NCI-H510A (cell line): ENCODE results near the gene CCL16.

Source experiments
- DNase-seq: peaks from one replicate; lab custom pipeline; 2025; lab: John Stamatoyannopoulos, UW

The CCL16 gene

DNA sequence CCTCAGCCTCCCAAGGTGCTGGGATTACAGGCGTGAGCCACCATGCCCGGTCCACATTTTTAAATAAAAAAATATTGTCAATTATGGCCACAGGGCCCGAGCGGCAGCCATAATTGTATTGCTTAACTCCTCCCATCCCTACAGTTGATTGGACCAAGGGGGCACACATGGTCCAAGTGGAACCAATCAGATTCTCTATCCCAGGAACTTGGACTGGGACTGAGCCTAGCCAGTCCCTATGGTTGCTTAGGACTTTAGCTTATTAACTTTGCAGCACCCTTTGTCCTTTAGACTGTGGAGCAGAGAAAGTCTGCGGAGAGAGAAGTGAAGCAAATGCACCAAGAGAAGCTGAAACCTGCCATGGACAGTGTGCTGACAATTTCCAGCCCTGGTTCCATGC lies 45.2 kb downstream of the CCL16 start:
- DNase-seq: no peak

DNA sequence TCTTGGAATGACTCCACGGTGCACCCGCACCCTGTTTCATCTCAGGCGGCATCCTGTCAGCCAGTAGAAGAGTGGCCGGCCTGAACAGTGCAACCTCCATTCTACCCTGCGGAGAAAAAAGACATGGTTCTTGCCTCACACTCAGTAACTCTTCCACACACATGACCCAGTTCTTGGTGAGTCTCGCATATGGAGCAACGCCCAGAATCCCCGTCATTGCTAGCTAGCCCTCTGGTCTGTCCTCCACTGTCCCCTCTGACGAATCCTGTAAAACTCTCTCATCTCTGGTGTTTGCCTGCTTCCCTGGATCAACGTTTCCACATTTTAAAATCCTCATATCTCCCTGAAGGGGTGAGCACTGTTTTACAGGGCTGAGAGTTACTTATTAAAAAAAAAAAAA lies 46.5 kb downstream of the CCL16 start:
- DNase-seq: no peak

DNA sequence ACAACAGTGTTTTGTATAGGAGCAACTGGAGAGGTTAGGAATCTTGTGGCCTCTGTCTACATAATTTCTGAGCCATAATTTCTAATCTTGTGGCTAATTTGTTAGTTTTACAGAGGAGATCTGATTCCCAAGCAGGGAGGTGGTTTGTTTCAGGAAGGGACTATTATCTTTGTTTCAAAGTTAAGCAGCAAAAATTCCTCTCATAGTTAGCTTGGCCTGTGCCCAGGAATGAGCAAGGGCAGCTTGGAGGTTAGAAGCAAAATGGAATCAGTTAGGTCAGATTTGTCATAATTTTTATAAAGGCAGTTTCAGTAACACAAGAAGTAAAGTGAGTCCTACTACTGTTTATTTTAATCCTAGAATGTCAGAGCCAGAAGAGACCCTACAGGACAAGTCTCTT lies 48.7 kb downstream of the CCL16 start:
- DNase-seq: no peak

DNA sequence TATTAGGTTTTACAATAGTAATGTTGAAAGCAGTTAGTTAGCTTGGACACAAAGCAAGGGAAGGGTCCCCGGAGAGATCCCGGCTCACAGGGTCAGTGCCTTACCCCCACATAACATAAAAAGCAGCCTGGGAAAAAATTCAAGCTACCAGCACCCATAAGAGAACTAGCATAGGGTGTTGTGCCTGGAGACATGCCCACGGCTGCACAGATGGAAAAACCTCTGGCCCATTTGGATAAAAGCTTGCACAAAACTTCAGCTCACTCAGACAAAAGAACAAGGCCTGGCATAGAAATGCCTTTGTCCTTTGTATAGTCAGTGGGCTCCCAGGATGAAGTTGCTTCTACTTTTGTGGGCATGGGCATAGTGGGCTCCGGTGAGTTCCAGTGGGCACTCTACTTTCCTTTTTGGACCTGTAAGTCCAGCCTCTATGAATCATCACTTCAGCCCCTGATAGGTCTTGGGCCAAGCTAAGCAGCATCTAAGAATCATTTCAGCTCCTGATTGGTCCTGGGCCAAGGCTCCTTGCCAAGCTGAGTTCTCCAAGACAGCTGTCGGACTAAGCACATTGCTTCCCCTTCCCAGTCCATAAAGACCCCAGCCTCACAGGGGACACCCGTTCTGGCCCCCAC lies 49.4 kb downstream of the CCL16 start:
- no peak for DNase-seq

DNA sequence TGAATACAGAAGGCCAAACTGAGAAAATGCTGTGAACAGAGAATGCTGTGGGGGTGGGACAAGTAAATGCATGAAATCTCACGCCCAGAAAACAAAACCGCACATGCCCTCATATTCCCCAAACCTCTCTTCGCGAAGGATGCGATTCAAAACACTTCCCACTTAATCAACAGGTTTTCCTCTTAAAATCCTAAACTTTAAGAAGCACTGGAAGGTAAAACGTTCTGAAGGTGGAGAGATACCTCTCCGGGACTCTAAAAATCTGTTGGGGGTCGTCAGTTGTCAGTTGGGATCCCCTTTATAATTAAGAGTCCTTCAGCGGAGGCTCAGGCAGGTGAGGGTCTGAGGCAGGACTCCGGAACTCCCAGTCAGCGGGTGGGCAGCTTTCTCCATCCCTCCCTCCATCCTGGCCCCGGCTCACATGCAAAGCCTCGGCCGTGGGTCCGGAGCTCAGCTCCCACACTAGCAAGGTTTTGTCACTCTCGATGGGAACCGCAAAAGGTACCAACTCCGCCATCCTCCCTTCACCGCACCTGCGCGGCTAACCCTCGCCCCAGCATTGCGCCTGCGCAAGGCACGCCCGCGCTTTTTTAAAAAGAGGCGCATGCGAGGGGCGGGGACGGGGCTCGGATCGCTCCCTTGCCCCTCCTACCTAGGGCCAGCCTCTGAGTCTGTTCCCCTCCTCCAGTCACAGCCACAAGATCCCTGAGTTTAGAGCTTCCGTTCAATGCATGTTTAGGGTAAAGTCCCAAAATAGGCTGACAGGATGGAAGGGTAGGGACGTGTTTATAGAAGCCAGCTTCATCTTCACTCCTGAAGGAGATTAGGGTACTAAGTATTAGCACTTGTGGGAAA lies 50.9 kb downstream of the CCL16 start, which contains the start of gene RDM1:
Gene RDM1, minus strand, starts transcription at position 563 of the 855 bp plus-strand sequence. Its CDS starts 46 bp downstream, at position 517.
- peak; percentile 59 for DNase-seq

DNA sequence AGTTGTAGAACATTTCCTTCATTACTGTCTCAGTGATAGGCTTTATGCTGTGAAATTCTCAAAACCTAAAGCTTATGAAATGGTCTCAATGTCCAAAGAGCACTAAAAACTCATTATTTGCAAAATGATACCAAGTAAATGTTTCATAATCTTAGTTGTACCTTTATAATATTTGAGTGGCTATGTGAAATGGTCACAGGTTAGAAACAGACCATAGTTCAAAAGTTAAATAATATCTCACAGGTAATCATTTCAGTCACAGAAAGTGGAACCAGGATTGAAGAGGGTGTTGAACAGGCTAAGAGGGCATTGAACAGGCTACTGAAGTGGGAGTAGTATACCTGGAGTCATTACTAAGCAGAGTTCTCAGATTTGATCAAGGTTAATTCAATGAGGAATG lies 53.6 kb downstream of the CCL16 start:
- no peak for DNase-seq
